Esophagus muscularis mucosa (tissue), 3 donors: ENCODE data around the gene NINJ2.

ENCODE experiments used
- CTCF ChIP-seq, 3 experiments: fragments of 200-600 bp in 2 of 3; fragments of 450-650 bp in 1 of 3; sonication (generic) in 2 of 3; IDR thresholded peaks; one replicate each; pipeline ENCODE4 v1.5.1; 2017 to 2019; ENCODE audit warnings: antibody characterized with exemption in 3 of 3, mild to moderate bottlenecking in 2 of 3, moderate library complexity in 1 of 3
- POLR2A ChIP-seq: fragments of 450-650 bp; IDR thresholded peaks from one replicate; pipeline ENCODE4 v1.6.1; 2017; ENCODE audit warnings: antibody characterized with exemption, moderate library complexity, mild to moderate bottlenecking, low read depth

- TF ChIP-seq POLR2A (no peak), CTCF (IDR thresholded peaks at IDR 0.05) (no peak)
These were observed 90.7 kb downstream of the NINJ2 start for GRCh38 chr12:572532-572899.
